HEK293 (cell line): ENCODE results near the gene MRPS24.

ENCODE experiments used
- CTCF ChIA-PET: fragments of 350-600 bp; formaldehyde crosslinking; extraction: SDS; loops from one replicate; lab custom pipeline; 2021; ENCODE audit warnings: antibody characterized with exemption; lab: Yijun Ruan, JAX
- POLR2A ChIA-PET: fragments of 300-600 bp; formaldehyde crosslinking; extraction: SDS; loops from one replicate; lab custom pipeline; 2020; ENCODE audit warnings: antibody characterized with exemption, inconsistent platforms; lab: Yijun Ruan, JAX
- H3K27ac ChIP-seq: fragments of 200-500 bp; sonication (Bioruptor generic); 2 replicates; pipeline ENCODE4 v1.5.1; 2014; ENCODE audit warnings: low read depth, low read length, control low read depth, inconsistent platforms; ENCODE audit errors: extremely low read depth
- H3K36me3 ChIP-seq, 2 experiments: fragments of 200-500 bp in 1 of 2; sonication (Bioruptor generic) in 1 of 2; 1 replicate in 1 of 2; 2 replicates in 1 of 2; pipeline ENCODE4 v1.5.1; 2014 to 2017; ENCODE audit warnings: inconsistent platforms in 2 of 2, low read length in 2 of 2; ENCODE audit not compliant: control insufficient read depth in 2 of 2, insufficient read depth in 1 of 2
- H3K4me1 ChIP-seq: fragments of 200-500 bp; sonication (Bioruptor generic); 2 replicates; pipeline ENCODE4 v1.5.1; 2014; ENCODE audit warnings: mild to moderate bottlenecking, low read length, inconsistent platforms; ENCODE audit not compliant: control insufficient read depth, insufficient read depth
- H3K4me3 ChIP-seq: 2 replicates; pipeline ENCODE4 v1.5.1; 2011; ENCODE audit warnings: low read depth, mild to moderate bottlenecking, control low read depth, low read length, moderate library complexity
- H3K9me3 ChIP-seq: fragments of 200-500 bp; sonication (Bioruptor generic); 2 replicates; pipeline ENCODE4 v1.5.1; 2014; ENCODE audit warnings: low read depth, low read length, inconsistent platforms; ENCODE audit not compliant: control insufficient read depth, insufficient read depth
- EGR2 ChIP-seq: fragments of 450-650 bp; formaldehyde crosslinking; IDR thresholded peaks from 2 replicates; pipeline ENCODE4 v1.5.1; 2016; ENCODE audit warnings: low read depth, missing biosample characterization, missing genetic modification characterization
- ELK4 ChIP-seq: IDR thresholded peaks from 2 replicates; pipeline ENCODE4 v1.6.1; 2011; ENCODE audit warnings: mild to moderate bottlenecking, low read depth, low read length, borderline replicate concordance
- FEZF1 ChIP-seq: fragments of 450-650 bp; formaldehyde crosslinking; IDR thresholded peaks from 2 replicates; pipeline ENCODE4 v1.5.1; 2016; ENCODE audit warnings: missing biosample characterization, missing genetic modification characterization
- PRDM10 ChIP-seq: fragments of 450-650 bp; formaldehyde crosslinking; IDR thresholded peaks from 2 replicates; pipeline ENCODE4 v1.5.1; 2016; ENCODE audit warnings: missing biosample characterization, missing genetic modification characterization
- PRDM2 ChIP-seq: fragments of 450-650 bp; formaldehyde crosslinking; IDR thresholded peaks from 2 replicates; pipeline ENCODE4 v1.5.1; 2016; ENCODE audit warnings: missing biosample characterization, missing genetic modification characterization, borderline replicate concordance
- REST ChIP-seq: fragments of 450-650 bp; formaldehyde crosslinking; IDR thresholded peaks from 2 replicates; pipeline ENCODE4 v1.5.1; 2016; ENCODE audit warnings: missing biosample characterization, missing genetic modification characterization
- ZBTB17 ChIP-seq: fragments of 450-650 bp; formaldehyde crosslinking; IDR thresholded peaks from 2 replicates; pipeline ENCODE4 v1.5.1; 2016; ENCODE audit warnings: missing biosample characterization, missing genetic modification characterization
- ZNF121 ChIP-seq: fragments of 450-650 bp; formaldehyde crosslinking; IDR thresholded peaks from 2 replicates; pipeline ENCODE4 v1.5.1; 2016; ENCODE audit warnings: missing biosample characterization, missing genetic modification characterization
- ZNF140 ChIP-seq: fragments of 450-650 bp; formaldehyde crosslinking; IDR thresholded peaks from 2 replicates; pipeline ENCODE4 v1.5.1; 2016; ENCODE audit warnings: missing biosample characterization, missing genetic modification characterization
- ZNF157 ChIP-seq: fragments of 450-650 bp; formaldehyde crosslinking; IDR thresholded peaks from 2 replicates; pipeline ENCODE4 v1.5.1; 2016; ENCODE audit warnings: missing biosample characterization, missing genetic modification characterization
- ZNF19 ChIP-seq: fragments of 450-650 bp; formaldehyde crosslinking; IDR thresholded peaks from 2 replicates; pipeline ENCODE4; 2016; ENCODE audit warnings: missing biosample characterization, missing genetic modification characterization, low read depth
- ZNF221 ChIP-seq: fragments of 450-650 bp; formaldehyde crosslinking; IDR thresholded peaks from 2 replicates; pipeline ENCODE4 v1.5.1; 2017; ENCODE audit warnings: missing biosample characterization, missing genetic modification characterization, borderline replicate concordance
- ZNF24 ChIP-seq: fragments of 450-650 bp; formaldehyde crosslinking; IDR thresholded peaks from 2 replicates; pipeline ENCODE4 v1.5.1; 2016; ENCODE audit warnings: missing biosample characterization, missing genetic modification characterization
- ZNF292 ChIP-seq: fragments of 450-650 bp; formaldehyde crosslinking; IDR thresholded peaks from 2 replicates; pipeline ENCODE4 v1.5.1; 2016; ENCODE audit warnings: low read depth, missing biosample characterization, missing genetic modification characterization, borderline replicate concordance
- ZNF423 ChIP-seq: fragments of 450-650 bp; formaldehyde crosslinking; IDR thresholded peaks from 2 replicates; pipeline ENCODE4 v1.5.1; 2016; ENCODE audit warnings: missing biosample characterization, missing genetic modification characterization
- ZNF433 ChIP-seq: fragments of 450-650 bp; formaldehyde crosslinking; IDR thresholded peaks from 2 replicates; pipeline ENCODE4 v1.5.1; 2016; ENCODE audit warnings: missing biosample characterization, missing genetic modification characterization, low read depth
- ZNF510 ChIP-seq: fragments of 450-650 bp; formaldehyde crosslinking; IDR thresholded peaks from 2 replicates; pipeline ENCODE4 v1.5.1; 2018; ENCODE audit warnings: mild to moderate bottlenecking, missing genetic modification characterization, missing biosample characterization; ENCODE audit not compliant: insufficient replicate concordance
- ZNF521 ChIP-seq: fragments of 450-650 bp; formaldehyde crosslinking; IDR thresholded peaks from 2 replicates; pipeline ENCODE4 v1.5.1; 2017; ENCODE audit warnings: missing biosample characterization, mild to moderate bottlenecking, missing genetic modification characterization
- ZNF558 ChIP-seq: fragments of 450-650 bp; formaldehyde crosslinking; IDR thresholded peaks from 2 replicates; pipeline ENCODE4 v1.5.1; 2016; ENCODE audit warnings: missing biosample characterization, missing genetic modification characterization
- ZNF571 ChIP-seq: fragments of 450-650 bp; formaldehyde crosslinking; IDR thresholded peaks from 2 replicates; pipeline ENCODE4 v1.5.0; 2017; ENCODE audit warnings: missing biosample characterization, missing genetic modification characterization
- ZNF621 ChIP-seq: fragments of 450-650 bp; formaldehyde crosslinking; IDR thresholded peaks from 2 replicates; pipeline ENCODE4 v1.5.1; 2017; ENCODE audit warnings: missing biosample characterization, missing genetic modification characterization
- ZNF624 ChIP-seq: fragments of 450-650 bp; formaldehyde crosslinking; IDR thresholded peaks from 2 replicates; pipeline ENCODE4 v1.5.1; 2017; ENCODE audit warnings: missing biosample characterization, missing genetic modification characterization
- ZNF785 ChIP-seq: fragments of 450-650 bp; formaldehyde crosslinking; IDR thresholded peaks from 2 replicates; pipeline ENCODE4 v1.5.1; 2016; ENCODE audit warnings: missing biosample characterization, missing genetic modification characterization

The MRPS24 gene

GRCh38 chr7:43847496-43847895 is 21.8 kb downstream of the MRPS24 start:
- TF ChIP-seq ZNF24: no peak
- TF ChIP-seq ZNF785 (tag by site-specific recombination): no peak
- no peak for TF ChIP-seq ZNF140
- no peak for TF ChIP-seq ZNF121 (tag by site-specific recombination)
- TF ChIP-seq ZNF558: no peak
- no peak for TF ChIP-seq FEZF1
- no peak for TF ChIP-seq ZBTB17 (tag by site-specific recombination)
- TF ChIP-seq PRDM10 (tag by site-specific recombination): no peak
- no peak for TF ChIP-seq ZNF621
- TF ChIP-seq ZNF19: no peak
- Histone ChIP-seq H3K4me3 (no peak overlapping the region), H3K36me3 (no peaks in the 10 kb centered on the region), H3K9me3 (no peaks in the 10 kb centered on the region), H3K4me1 (no peaks in the 10 kb centered on the region), H3K27ac (no peak overlapping the region)
- ChIA-PET POLR2A (interaction anchor here (1.0 kb wide), 1 partner anchor 22 kb away, joined by 4 read pairs; the partner anchor contains the start of gene MRPS24), CTCF (interaction anchor here (0.7 to 2.3 kb wide), 3 partner anchors 8 to 369 kb away, joined by 4 to 12 read pairs (median 5); no protein-coding TSS in a partner anchor)

GRCh38 chr7:43844662-43845061 is 24.7 kb downstream of the MRPS24 start:
- H3K36me3 ChIP-seq: no peaks in the 10 kb centered on the region
- no peak overlapping the region for H3K4me3 ChIP-seq
- no peak overlapping the region for H3K27ac ChIP-seq
- ChIA-PET CTCF (interaction anchor here (0.7 to 1.1 kb wide), 2 partner anchors 16 to 466 kb away, joined by 3 to 4 read pairs; no protein-coding TSS in a partner anchor), POLR2A (interaction anchor here (0.7 kb wide), 1 partner anchor 73 kb away, joined by 3 read pairs; no protein-coding TSS in a partner anchor)
- H3K9me3 ChIP-seq: no peaks in the 10 kb centered on the region
- H3K4me1 ChIP-seq: no peaks in the 10 kb centered on the region
- TF ChIP-seq PRDM2 (tag by site-specific recombination) (no peak), ZNF423 (tag by site-specific recombination) (no peak), ELK4 (no peak), REST (no peak), ZNF521 (tag by site-specific recombination) (no peak), ZNF292 (tag by site-specific recombination) (no peak), ZNF221 (no peak), ZNF624 (tag by site-specific recombination) (no peak), ZNF157 (tag by site-specific recombination) (no peak), ZNF571 (tag by site-specific recombination) (no peak), ZNF510 (tag by site-specific recombination) (no peak), EGR2 (tag by site-specific recombination) (no peak), ZNF433 (tag by site-specific recombination) (no peak)
